Neuronal stem cell (in vitro differentiated cells): ENCODE results near the gene SUGCT.

ENCODE experiments used
- DNase-seq: peaks from one replicate; pipeline ENCODE4 v3.0.0-alpha.2; 2013; ENCODE audit warnings: low spot score
- H2AFZ ChIP-seq: one replicate; pipeline ENCODE4 v1.6.1; 2013; ENCODE audit warnings: mild to moderate bottlenecking, low read length, inconsistent platforms
- H2AK5ac ChIP-seq: 2 replicates; pipeline ENCODE4 v1.6.1; 2013; ENCODE audit warnings: low read depth, mild to moderate bottlenecking, inconsistent platforms, low read length, moderate library complexity, mixed read lengths
- H2BK120ac ChIP-seq: 2 replicates; pipeline ENCODE4 v1.6.1; 2013; ENCODE audit warnings: low read depth, mild to moderate bottlenecking, inconsistent platforms, low read length, moderate library complexity, mixed read lengths
- H2BK12ac ChIP-seq: one replicate; pipeline ENCODE4 v1.6.1; 2013; ENCODE audit warnings: low read length, inconsistent platforms
- H2BK15ac ChIP-seq: 2 replicates; pipeline ENCODE4 v1.6.1; 2013; ENCODE audit warnings: mild to moderate bottlenecking, low read length, inconsistent platforms, mixed read lengths
- H2BK5ac ChIP-seq: one replicate; pipeline ENCODE4 v1.6.1; 2013; ENCODE audit warnings: inconsistent platforms, mild to moderate bottlenecking, low read length, moderate library complexity
- H3K14ac ChIP-seq: one replicate; pipeline ENCODE4 v1.6.1; 2013; ENCODE audit warnings: low read length, inconsistent platforms
- H3K18ac ChIP-seq: 2 replicates; pipeline ENCODE4 v1.6.1; 2013; ENCODE audit warnings: low read length, inconsistent platforms
- H3K23ac ChIP-seq: 2 replicates; pipeline ENCODE4 v1.6.1; 2013; ENCODE audit warnings: low read depth, mild to moderate bottlenecking, mixed read lengths, low read length, inconsistent platforms; ENCODE audit not compliant: poor library complexity
- H3K27ac ChIP-seq: replicated peaks from 3 replicates; pipeline ENCODE4 v1.5.1; 2013; ENCODE audit warnings: low read length, inconsistent platforms
- H3K27me3 ChIP-seq, 3 experiments: 2 replicates each; pipeline ENCODE4 v1.6.1; 2013; ENCODE audit warnings: low read length in 3 of 3, mild to moderate bottlenecking in 2 of 3, inconsistent platforms in 1 of 3, low read depth in 1 of 3, mixed read lengths in 1 of 3, moderate library complexity in 1 of 3; ENCODE audit not compliant: control insufficient read depth in 3 of 3, insufficient read depth in 3 of 3
- H3K36me3 ChIP-seq, 2 donors: replicated peaks in 1 of 2; 2 replicates each; pipeline ENCODE4 v1.6.1; 2013; ENCODE audit warnings: low read length in 2 of 2; ENCODE audit not compliant: control insufficient read depth in 2 of 2, insufficient read depth in 2 of 2
- H3K4ac ChIP-seq: 2 replicates; pipeline ENCODE4 v1.6.1; 2013; ENCODE audit warnings: inconsistent platforms, mild to moderate bottlenecking, low read length, moderate library complexity
- H3K4me1 ChIP-seq, 2 donors: 1 replicate in 1 of 2; 2 replicates in 1 of 2; pipeline ENCODE4 v1.6.1; 2013; ENCODE audit warnings: low read length in 2 of 2, low read depth in 1 of 2; ENCODE audit not compliant: control insufficient read depth in 2 of 2, insufficient read depth in 1 of 2
- H3K4me2 ChIP-seq: one replicate; pipeline ENCODE4 v1.6.1; 2013; ENCODE audit warnings: mild to moderate bottlenecking, low read length, inconsistent platforms; ENCODE audit not compliant: insufficient read depth, poor library complexity, severe bottlenecking
- H3K4me3 ChIP-seq, 2 donors: 2 replicates each; pipeline ENCODE4 v1.5.1; 2013; ENCODE audit warnings: low read length in 2 of 2, mild to moderate bottlenecking in 2 of 2, inconsistent platforms in 1 of 2, moderate library complexity in 1 of 2
- H3K79me1 ChIP-seq: one replicate; pipeline ENCODE4 v1.6.1; 2013; ENCODE audit warnings: low read depth, mild to moderate bottlenecking, inconsistent platforms, low read length, moderate library complexity
- H3K9ac ChIP-seq: one replicate; pipeline ENCODE4 v1.6.1; 2013; ENCODE audit warnings: mild to moderate bottlenecking, low read depth, low read length, inconsistent platforms; ENCODE audit not compliant: poor library complexity
- H3K9me3 ChIP-seq, 2 donors: replicated peaks in 1 of 2; 2 replicates each; pipeline versions ENCODE3 to v1.6.1; 2013; ENCODE audit warnings: low read length in 2 of 2, mild to moderate bottlenecking in 2 of 2, inconsistent platforms in 1 of 2, low read depth in 1 of 2, mixed read lengths in 1 of 2, moderate library complexity in 1 of 2; ENCODE audit not compliant: control insufficient read depth in 2 of 2, insufficient read depth in 1 of 2
- H4K8ac ChIP-seq: one replicate; pipeline ENCODE4 v1.6.1; 2013; ENCODE audit warnings: low read depth, mild to moderate bottlenecking, inconsistent platforms, low read length, moderate library complexity
- H4K91ac ChIP-seq: one replicate; pipeline ENCODE4 v1.6.1; 2013; ENCODE audit warnings: low read length, low read depth, mild to moderate bottlenecking, inconsistent platforms; ENCODE audit not compliant: poor library complexity
- WGBS, 2 donors: extraction: QIAGEN DNeasy Blood & Tissue Kit; methylation state at CpG; one replicate each; pipeline ENCODE4 v1.1.7; 2013; ENCODE audit warnings: missing lambda C conversion rate in 2 of 2, mixed read lengths in 1 of 2; ENCODE audit not compliant: insufficient read length in 2 of 2, insufficient replicate concordance in 1 of 2; ENCODE audit errors: extremely low coverage in 2 of 2; 5-methylcytosine and 5-hydroxymethylcytosine counted together

The SUGCT gene

GRCh38 chr7:40305229-40305628, 170.4 kb downstream of the SUGCT start:
- Histone ChIP-seq H3K23ac (no peak overlapping the region), H3K9me3 (no peaks in the 10 kb centered on the region), H3K36me3 (no peaks in the 10 kb centered on the region), H3K27me3 (no peaks in the 10 kb centered on the region), H3K4ac (no peak overlapping the region), H4K8ac (no peak overlapping the region), H3K27ac (no peak overlapping the region), H2AK5ac (no peak overlapping the region), H3K18ac (no peak overlapping the region), H3K4me3 (no peak overlapping the region), H2BK12ac (no peak overlapping the region), H4K91ac (no peak overlapping the region), H3K9ac (no peak overlapping the region), H3K79me1 (no peaks in the 10 kb centered on the region), H2BK15ac (no peak overlapping the region), H3K4me1 (no peaks in the 10 kb centered on the region), H2BK5ac (no peak overlapping the region), H2AFZ (no peak overlapping the region), H3K4me2 (no peak overlapping the region), H3K14ac (no peak overlapping the region), H2BK120ac (no peak overlapping the region)
- DNase-seq = no peak

DNA sequence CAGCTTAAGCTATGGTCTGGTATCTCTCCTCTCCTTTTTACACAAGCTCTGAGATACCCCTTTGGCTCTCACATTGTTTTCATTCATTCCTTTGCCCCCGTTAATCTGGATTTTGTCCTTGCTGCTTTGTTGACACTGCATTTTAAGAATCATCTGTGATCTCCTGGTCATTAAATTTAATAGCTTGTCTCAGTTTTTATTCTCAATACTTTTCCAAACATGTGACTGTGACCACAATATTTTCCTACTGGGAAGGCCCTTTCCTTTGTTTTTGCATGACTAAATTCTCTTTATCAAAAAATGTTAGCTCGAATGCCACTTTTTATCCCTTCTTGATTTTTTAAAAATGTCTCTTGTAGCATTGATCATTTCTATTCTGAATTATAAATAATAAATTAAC, 171.2 kb downstream of the SUGCT start:
- Histone ChIP-seq H3K4me1 (no peaks in the 10 kb centered on the region), H3K36me3 (no peaks in the 10 kb centered on the region), H2BK120ac (no peak overlapping the region), H3K4ac (no peak overlapping the region), H2BK12ac (no peak overlapping the region), H2AFZ (no peak overlapping the region), H3K4me3 (no peak overlapping the region), H3K27ac (no peak overlapping the region), H3K27me3 (no peaks in the 10 kb centered on the region), H3K9ac (no peak overlapping the region), H3K9me3 (no peaks in the 10 kb centered on the region), H3K79me1 (no peaks in the 10 kb centered on the region), H2BK15ac (no peak overlapping the region), H3K23ac (no peak overlapping the region), H3K4me2 (no peak overlapping the region), H3K14ac (no peak overlapping the region), H4K8ac (no peak overlapping the region), H4K91ac (no peak overlapping the region), H2AK5ac (no peak overlapping the region), H2BK5ac (no peak overlapping the region), H3K18ac (no peak overlapping the region)
- WGBS, 2 donors = no CpG with 5 or more reads among the region's 2 CpGs
- DNase-seq = no peak

DNA sequence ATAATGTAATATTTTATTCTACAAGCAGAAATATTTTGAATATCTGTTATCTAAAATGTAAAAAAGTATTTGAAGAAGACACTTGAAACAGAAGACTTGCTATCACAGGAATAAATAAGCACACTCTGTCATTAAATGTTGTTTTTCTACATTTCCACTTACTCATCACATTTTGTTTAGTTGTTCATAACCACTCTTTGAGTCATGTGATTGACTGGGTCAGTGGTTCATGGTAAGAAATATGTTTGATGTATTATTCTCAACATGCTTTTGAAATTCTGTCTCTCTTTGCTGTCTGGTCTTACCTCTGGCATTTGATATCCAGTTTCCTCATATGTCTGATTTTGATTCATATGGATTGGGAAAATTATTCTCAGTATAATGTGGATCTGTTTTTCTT, 171.8 kb downstream of the SUGCT start:
- H3K4ac ChIP-seq = no peak overlapping the region
- H3K79me1 ChIP-seq = no peaks in the 10 kb centered on the region
- H2BK15ac ChIP-seq = no peak overlapping the region
- no peak overlapping the region for H3K4me3 ChIP-seq
- H4K8ac ChIP-seq = no peak overlapping the region
- H4K91ac ChIP-seq = no peak overlapping the region
- no peaks in the 10 kb centered on the region for H3K9me3 ChIP-seq
- H2BK120ac ChIP-seq = no peak overlapping the region
- no peak overlapping the region for H2BK5ac ChIP-seq
- no peak overlapping the region for H3K18ac ChIP-seq
- H2AK5ac ChIP-seq = no peak overlapping the region
- no peak overlapping the region for H3K27ac ChIP-seq
- no peak overlapping the region for H3K23ac ChIP-seq
- H2BK12ac ChIP-seq = no peak overlapping the region
- H2AFZ ChIP-seq = no peak overlapping the region
- no peaks in the 10 kb centered on the region for H3K27me3 ChIP-seq
- H3K4me1 ChIP-seq = no peaks in the 10 kb centered on the region
- H3K14ac ChIP-seq = no peak overlapping the region
- no peaks in the 10 kb centered on the region for H3K36me3 ChIP-seq
- no peak overlapping the region for H3K4me2 ChIP-seq
- no peak overlapping the region for H3K9ac ChIP-seq
- DNase-seq = no peak

- Histone ChIP-seq H3K79me1 (no peaks in the 10 kb centered on the region), H3K36me3 (no peaks in the 10 kb centered on the region), H3K4ac (no peak overlapping the region), H3K4me3 (no peak overlapping the region), H3K9me3 (no peaks in the 10 kb centered on the region), H3K9ac (no peak overlapping the region), H3K14ac (no peak overlapping the region), H3K4me1 (no peaks in the 10 kb centered on the region), H2AFZ (no peak overlapping the region), H3K27ac (no peak overlapping the region), H4K8ac (no peak overlapping the region), H3K18ac (no peak overlapping the region), H2BK12ac (no peak overlapping the region), H2AK5ac (no peak overlapping the region), H3K4me2 (no peak overlapping the region), H2BK5ac (no peak overlapping the region), H2BK120ac (no peak overlapping the region), H3K27me3 (no peaks in the 10 kb centered on the region), H2BK15ac (no peak overlapping the region), H4K91ac (no peak overlapping the region), H3K23ac (no peak overlapping the region)
- DNase-seq = no peak
- WGBS, 2 donors = no CpG with 5 or more reads among the region's 4 CpGs
Observed at GRCh38 chr7:40310258-40310657, 175.5 kb downstream of the SUGCT start.
